ENCODE results near the gene NF1. TPM values are rescaled to one million over a fixed set of nuclear protein-coding genes. Genes with fewer than 3 reads are reported as not detected.

Gene NF1
- total RNA-seq, 4 donors from 2014 or later: 66.1 to 107 (median 90.9) TPM

GRCh38 chr17:31295489-31295871, 200.7 kb downstream of the NF1 start:
- Histone ChIP-seq H3K36me3 (peaks cover 0 to 6% (median 0%) of the 10 kb centered on the region in 3 donors), H3K27me3 (no peaks in the 10 kb centered on the region), H3K4me1 (peaks cover 0 to 8% (median 0%) of the 10 kb centered on the region in 4 donors), H3K27ac (no peak overlapping the region), H3K9me3 (no peaks in the 10 kb centered on the region), H3K4me3 (no peak overlapping the region)
- TF ChIP-seq CTCF (IDR thresholded peaks at IDR 0.05): no peak
- no peak for TF ChIP-seq POLR2A (IDR thresholded peaks at IDR 0.05)
- no peak for TF ChIP-seq EP300 (IDR thresholded peaks at IDR 0.05)
- 97% methylated on average over 1 of the region's 1 CpG for WGBS, 2 donors
- DNase-seq (ENCODE audit: low spot score in 2 of 2): no peak

- no peaks in the 10 kb centered on the region for H3K27me3 ChIP-seq
- H3K9me3 ChIP-seq: no peaks in the 10 kb centered on the region
- TF ChIP-seq CTCF (IDR thresholded peaks at IDR 0.05) (no peak), EP300 (IDR thresholded peaks at IDR 0.05) (no peak), POLR2A (IDR thresholded peaks at IDR 0.05) (no peak)
- no peak overlapping the region for H3K4me3 ChIP-seq
- peaks cover 0 to 8% (median 0%) of the 10 kb centered on the region in 4 donors for H3K4me1 ChIP-seq
- no peak overlapping the region for H3K27ac ChIP-seq
- peaks cover 0 to 6% (median 0%) of the 10 kb centered on the region in 3 donors for H3K36me3 ChIP-seq
- WGBS, 2 donors: 44 to 50% methylated on average over 2 of the region's 2 CpGs
- no peak for DNase-seq (ENCODE audit: low spot score in 2 of 2)
Observed at GRCh38 chr17:31296142-31296541, 201.4 kb downstream of the NF1 start.

GRCh38 chr17:31297090-31297489, 202.3 kb downstream of the NF1 start, which contains the start of gene OMG:
Gene OMG, minus strand, starts transcription at chr17:31297239. Its CDS starts 908 bp downstream, at chr17:31296331.
- H3K36me3 ChIP-seq: no peaks in the 10 kb centered on the region
- DNase-seq (ENCODE audit: low spot score in 2 of 2): no peak
- 57 to 64% methylated on average over 7 of the region's 7 CpGs for WGBS, 2 donors
- TF ChIP-seq CTCF (IDR thresholded peaks at IDR 0.05) (no peak), POLR2A (IDR thresholded peaks at IDR 0.05) (no peak), EP300 (IDR thresholded peaks at IDR 0.05) (no peak)
- peaks cover 0 to 11% (median 0%) of the 10 kb centered on the region in 4 donors for H3K4me1 ChIP-seq
- H3K4me3 ChIP-seq: no peak within 1 kb of the TSS
- no peaks in the 10 kb centered on the region for H3K27me3 ChIP-seq
- no peak within 1 kb of the TSS for H3K27ac ChIP-seq
- no peaks in the 10 kb centered on the region for H3K9me3 ChIP-seq

GRCh38 chr17:31299624-31300023, 204.8 kb downstream of the NF1 start:
- H3K9me3 ChIP-seq: no peaks in the 10 kb centered on the region
- no peak for DNase-seq (ENCODE audit: low spot score in 2 of 2)
- TF ChIP-seq POLR2A (IDR thresholded peaks at IDR 0.05): no peak
- TF ChIP-seq CTCF (IDR thresholded peaks at IDR 0.05): no peak
- no peak for TF ChIP-seq EP300 (IDR thresholded peaks at IDR 0.05)
- no peaks in the 10 kb centered on the region for H3K36me3 ChIP-seq
- H3K27ac ChIP-seq: no peak overlapping the region
- no peaks in the 10 kb centered on the region for H3K27me3 ChIP-seq
- peaks cover 0 to 11% (median 0%) of the 10 kb centered on the region in 4 donors for H3K4me1 ChIP-seq
- H3K4me3 ChIP-seq: no peak overlapping the region

GRCh38 chr17:31307640-31308039, 212.9 kb downstream of the NF1 start:
- Histone ChIP-seq H3K9me3 (no peaks in the 10 kb centered on the region), H3K27me3 (no peaks in the 10 kb centered on the region), H3K4me3 (no peak overlapping the region), H3K4me1 (no peaks in the 10 kb centered on the region), H3K27ac (no peak overlapping the region), H3K36me3 (peaks cover 0 to 3% (median 0%) of the 10 kb centered on the region in 3 donors)
- 85 to 90% methylated on average over 1 of the region's 1 CpG for WGBS, 2 donors
- no peak for DNase-seq (ENCODE audit: low spot score in 2 of 2)
- no peak for TF ChIP-seq POLR2A (IDR thresholded peaks at IDR 0.05)
- TF ChIP-seq EP300 (IDR thresholded peaks at IDR 0.05): no peak
- TF ChIP-seq CTCF (IDR thresholded peaks at IDR 0.05): no peak

Data from tibial nerve (tissue), 4 donors.